Activated CD4-positive, alpha-beta T cell treated with anti-CD3 and anti-CD28 coated beads, Interleukin-2, amount 10 ng/mL, durations not matched to agents 24 days and 14 days (primary cell): ENCODE results near the gene CAMKMT. TPM values are rescaled to one million over a fixed set of nuclear protein-coding genes. Genes with fewer than 3 reads are reported as not detected.
"Not testable (repeated sequence)": the region's sequence is repeated elsewhere in the genome, so short reads cannot be mapped to it uniquely, and the experiment has no call there.

Experiments used
- DNase-seq: peaks from one replicate; pipeline ENCODE4 v3.0.0; 2022
- H3K27ac Mint-ChIP-seq: one replicate; pipeline ENCODE4 v1.8.0; 2022; ENCODE audit warnings: mild to moderate bottlenecking, mixed read lengths
- H3K27me3 Mint-ChIP-seq: one replicate; pipeline ENCODE4 v1.8.0; 2022; ENCODE audit warnings: mixed read lengths
- H3K36me3 Mint-ChIP-seq: one replicate; pipeline ENCODE4 v1.8.0; 2022; ENCODE audit warnings: low read depth, mild to moderate bottlenecking, mixed read lengths
- H3K4me1 Mint-ChIP-seq: one replicate; pipeline ENCODE4 v1.8.0; 2021; ENCODE audit warnings: mixed read lengths
- H3K4me3 Mint-ChIP-seq: one replicate; pipeline ENCODE4 v1.8.0; 2022; ENCODE audit warnings: mild to moderate bottlenecking, moderate library complexity, mixed read lengths
- H3K9me3 Mint-ChIP-seq: one replicate; pipeline ENCODE4 v1.8.0; 2021; ENCODE audit warnings: mixed read lengths
- intact Hi-C: fragments of 100-400 bp; cut with micrococcal nuclease; formaldehyde crosslinking; loops from one replicate; pipeline ENCODE4 v1.15.1; 2023
- total RNA-seq: library from RNA; stranded (reverse); gene quantifications from 2 replicates; pipeline ENCODE4 v1.2.3, GENCODE V29; 2022

CAMKMT gene
- total RNA-seq, 1 donor from 2014 or later: 16.2 TPM

- no peaks in the 10 kb centered on the region for H3K9me3 Mint-ChIP-seq
- no peak overlapping the region for H3K27ac Mint-ChIP-seq
- no peak for DNase-seq
- H3K4me1 Mint-ChIP-seq: no peaks in the 10 kb centered on the region
- H3K36me3 Mint-ChIP-seq: no peaks in the 10 kb centered on the region
- peaks cover 8% of the 10 kb centered on the region for H3K27me3 Mint-ChIP-seq
- intact Hi-C loops: no loop called here
- no peak overlapping the region for H3K4me3 Mint-ChIP-seq
These were observed 108.4 kb downstream of the CAMKMT start for GRCh38 chr2:44470151-44470550.

DNA sequence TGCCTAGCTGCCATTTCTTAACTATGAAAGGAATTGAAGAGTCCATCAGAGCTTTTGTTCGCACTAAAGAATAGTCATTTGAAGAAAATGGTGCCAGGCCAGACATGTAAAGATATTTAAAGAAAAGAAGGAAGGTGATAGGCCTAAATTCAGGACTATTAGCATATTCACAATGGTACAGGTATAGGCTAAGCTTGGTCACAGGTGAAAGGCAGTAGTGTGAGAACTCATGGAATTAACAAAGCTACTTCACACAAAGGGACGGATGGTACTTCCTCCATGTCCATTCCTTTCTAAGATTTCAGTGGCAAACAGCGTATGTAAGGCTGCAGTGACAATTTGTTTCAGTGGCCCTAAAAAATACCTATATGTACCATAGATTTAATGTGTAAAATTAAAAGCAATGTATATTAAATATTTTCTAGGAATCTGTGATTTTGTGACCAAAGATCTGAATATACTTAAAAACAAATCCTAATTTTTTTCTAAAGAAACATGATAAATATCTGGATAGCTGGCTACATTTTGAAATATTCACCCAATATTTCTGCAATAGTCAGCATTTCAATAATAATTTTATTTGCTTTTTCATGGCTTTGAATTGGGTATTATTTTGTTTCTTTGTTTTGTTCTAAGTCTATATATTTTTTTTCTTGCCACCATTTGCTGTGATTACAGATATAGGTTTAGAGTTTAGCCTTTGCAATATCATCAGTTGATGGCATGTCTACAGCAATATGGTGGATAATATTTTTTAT lies 116.1 kb downstream of the CAMKMT start:
- Mint-ChIP-seq H3K27ac (no peak overlapping the region), H3K4me3 (no peak overlapping the region), H3K4me1 (peaks cover 3% of the 10 kb centered on the region), H3K27me3 (peaks cover 3% of the 10 kb centered on the region), H3K36me3 (no peaks in the 10 kb centered on the region), H3K9me3 (no peaks in the 10 kb centered on the region)
- DNase-seq: no peak
- intact Hi-C loops: loop anchor here (2.0 kb wide), 1 partner anchor 433 kb away; no protein-coding TSS in a partner anchor

GRCh38 chr2:44479127-44479887 lies 117.6 kb downstream of the CAMKMT start:
- no peak overlapping the region for H3K27ac Mint-ChIP-seq
- no peaks in the 10 kb centered on the region for H3K9me3 Mint-ChIP-seq
- H3K27me3 Mint-ChIP-seq: no peaks in the 10 kb centered on the region
- H3K4me3 Mint-ChIP-seq: no peak overlapping the region
- peaks cover 3% of the 10 kb centered on the region for H3K4me1 Mint-ChIP-seq
- intact Hi-C loops: loop anchor here (1.0 to 2.0 kb wide), 3 partner anchors 392 to 476 kb away; no protein-coding TSS in a partner anchor
- peak; percentile 86 for DNase-seq
- H3K36me3 Mint-ChIP-seq: no peaks in the 10 kb centered on the region

DNA sequence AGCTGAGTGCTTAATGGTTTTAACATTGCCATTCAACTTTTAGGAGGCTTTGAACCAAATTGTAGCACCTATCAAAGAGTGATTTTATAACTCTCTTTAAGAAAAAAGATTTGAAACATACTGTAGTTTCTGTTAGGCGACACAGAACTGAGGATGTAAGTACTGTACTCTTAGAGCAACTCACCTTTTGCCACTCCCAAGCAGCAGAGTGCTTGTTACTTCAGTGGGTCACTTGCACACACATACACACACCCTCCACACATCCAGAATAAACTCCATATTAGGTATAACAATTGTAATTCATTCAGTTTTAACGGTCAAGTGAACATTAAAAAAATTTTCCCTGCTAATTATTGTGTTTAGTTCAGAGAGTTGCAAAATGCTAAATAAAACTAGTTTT lies 118.3 kb downstream of the CAMKMT start:
- no peaks in the 10 kb centered on the region for H3K36me3 Mint-ChIP-seq
- H3K4me1 Mint-ChIP-seq: peaks cover 3% of the 10 kb centered on the region
- DNase-seq: no peak
- no peaks in the 10 kb centered on the region for H3K9me3 Mint-ChIP-seq
- H3K27me3 Mint-ChIP-seq: no peaks in the 10 kb centered on the region
- no peak overlapping the region for H3K27ac Mint-ChIP-seq
- H3K4me3 Mint-ChIP-seq: no peak overlapping the region
- intact Hi-C loops: no loop called here

DNA sequence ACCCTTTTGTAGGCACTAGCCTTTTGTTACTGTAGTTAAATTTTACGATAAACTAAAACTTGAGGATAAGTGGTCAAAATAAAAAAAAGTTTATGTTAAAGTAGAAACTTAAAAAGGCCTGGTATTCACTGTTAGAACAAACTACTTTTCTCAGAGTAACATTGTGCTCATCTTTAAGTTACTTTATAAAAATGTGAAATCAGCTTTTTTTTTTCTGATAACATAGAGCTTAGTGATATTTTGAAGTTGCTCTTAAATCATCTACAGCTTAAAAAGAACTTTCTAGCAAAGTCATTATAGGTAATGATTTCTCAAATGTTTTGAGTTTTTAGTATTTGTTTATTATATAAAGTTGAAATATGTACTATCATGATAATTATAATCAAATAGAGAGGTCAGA lies 125.3 kb downstream of the CAMKMT start:
- Mint-ChIP-seq H3K9me3 (no peaks in the 10 kb centered on the region), H3K4me1 (no peaks in the 10 kb centered on the region), H3K4me3 (no peak overlapping the region), H3K27ac (no peak overlapping the region), H3K36me3 (peaks cover 1% of the 10 kb centered on the region), H3K27me3 (no peaks in the 10 kb centered on the region)
- intact Hi-C loops: no loop called here
- DNase-seq: no peak

GRCh38 chr2:44490726-44491125 lies 129.0 kb downstream of the CAMKMT start:
- Mint-ChIP-seq H3K4me1 (no peaks in the 10 kb centered on the region), H3K9me3 (no peaks in the 10 kb centered on the region), H3K4me3 (no peak overlapping the region), H3K36me3 (peaks cover 1% of the 10 kb centered on the region), H3K27ac (no peak overlapping the region), H3K27me3 (no peaks in the 10 kb centered on the region)
- DNase-seq: no peak
- intact Hi-C loops: no loop called here

GRCh38 chr2:44494006-44494405 lies 132.3 kb downstream of the CAMKMT start:
- no peaks in the 10 kb centered on the region for H3K4me1 Mint-ChIP-seq
- no peak overlapping the region for H3K4me3 Mint-ChIP-seq
- H3K27ac Mint-ChIP-seq: no peak overlapping the region
- peaks cover 1% of the 10 kb centered on the region for H3K36me3 Mint-ChIP-seq
- no peaks in the 10 kb centered on the region for H3K9me3 Mint-ChIP-seq
- no peak for DNase-seq
- peaks cover 5% of the 10 kb centered on the region for H3K27me3 Mint-ChIP-seq
- intact Hi-C loops: no loop called here

GRCh38 chr2:44495035-44495434 lies 133.3 kb downstream of the CAMKMT start:
- no peak overlapping the region for H3K27ac Mint-ChIP-seq
- DNase-seq: no peak
- H3K27me3 Mint-ChIP-seq: peaks cover 5% of the 10 kb centered on the region
- no peaks in the 10 kb centered on the region for H3K4me1 Mint-ChIP-seq
- no peaks in the 10 kb centered on the region for H3K9me3 Mint-ChIP-seq
- H3K4me3 Mint-ChIP-seq: no peak overlapping the region
- H3K36me3 Mint-ChIP-seq: peaks cover 1% of the 10 kb centered on the region
- intact Hi-C loops: no loop called here

- intact Hi-C loops: no loop called here
- Mint-ChIP-seq H3K4me1 (no peaks in the 10 kb centered on the region), H3K27ac (no peak overlapping the region), H3K4me3 (no peak overlapping the region), H3K9me3 (no peaks in the 10 kb centered on the region), H3K27me3 (peaks cover 5% of the 10 kb centered on the region), H3K36me3 (peaks cover under 1% of the 10 kb centered on the region)
- no peak for DNase-seq
These were observed 133.8 kb downstream of the CAMKMT start for GRCh38 chr2:44495544-44495943.

- Mint-ChIP-seq H3K27ac (no peak overlapping the region), H3K27me3 (peaks cover 5% of the 10 kb centered on the region), H3K9me3 (no peaks in the 10 kb centered on the region), H3K36me3 (no peaks in the 10 kb centered on the region), H3K4me1 (no peaks in the 10 kb centered on the region), H3K4me3 (no peak overlapping the region)
- no peak for DNase-seq
- intact Hi-C loops: no loop called here
These were observed 134.4 kb downstream of the CAMKMT start for GRCh38 chr2:44496130-44496529.

DNA sequence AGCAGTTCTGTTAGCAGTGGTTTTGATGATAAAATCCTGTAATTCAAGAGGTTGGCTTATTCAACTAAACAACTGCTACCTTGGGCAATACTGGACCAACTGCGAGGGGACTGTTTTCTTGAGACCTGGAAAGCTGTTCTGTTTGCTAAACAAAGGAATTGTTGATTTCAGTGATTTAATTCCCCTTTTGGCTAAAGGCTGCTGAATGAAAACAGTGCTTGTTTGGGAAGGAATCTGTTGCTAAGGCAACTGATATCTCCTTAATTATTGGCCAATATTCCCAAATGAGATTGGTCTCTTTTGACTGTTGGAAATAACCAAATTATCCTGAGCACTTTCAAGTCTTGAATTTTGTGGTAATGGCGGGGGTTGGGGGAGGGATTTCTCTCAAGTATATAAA lies 136.8 kb downstream of the CAMKMT start:
- H3K27ac Mint-ChIP-seq: no peak overlapping the region
- H3K4me3 Mint-ChIP-seq: no peak overlapping the region
- no peaks in the 10 kb centered on the region for H3K4me1 Mint-ChIP-seq
- H3K36me3 Mint-ChIP-seq: no peaks in the 10 kb centered on the region
- intact Hi-C loops: no loop called here
- no peaks in the 10 kb centered on the region for H3K9me3 Mint-ChIP-seq
- DNase-seq: no peak
- peaks cover 5% of the 10 kb centered on the region for H3K27me3 Mint-ChIP-seq

GRCh38 chr2:44505664-44506063 lies 143.9 kb downstream of the CAMKMT start:
- H3K4me1 Mint-ChIP-seq, intact Hi-C loops, H3K9me3 Mint-ChIP-seq, H3K4me3 Mint-ChIP-seq, H3K27me3 Mint-ChIP-seq, H3K27ac Mint-ChIP-seq, H3K36me3 Mint-ChIP-seq, DNase-seq: not testable (repeated sequence)

DNA sequence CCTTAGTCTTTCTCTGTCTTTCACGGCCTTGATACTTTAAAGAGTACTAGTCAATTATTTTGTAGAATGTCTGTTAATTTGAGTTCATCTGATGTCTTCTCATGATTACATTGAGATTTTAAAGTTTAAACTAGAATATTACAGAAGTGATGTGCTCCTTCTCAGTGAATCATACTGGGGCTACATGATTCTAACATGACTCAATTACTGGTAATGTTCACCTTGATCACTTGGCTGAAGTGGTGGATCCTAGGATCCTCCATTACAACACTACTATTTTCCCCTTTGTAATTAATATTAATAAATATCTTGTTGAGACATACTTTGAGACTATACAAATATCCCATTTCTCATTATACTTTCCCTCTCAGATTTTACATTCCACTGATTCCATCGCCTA lies 148.5 kb downstream of the CAMKMT start:
- H3K9me3 Mint-ChIP-seq: peaks cover 3% of the 10 kb centered on the region
- H3K36me3 Mint-ChIP-seq: no peaks in the 10 kb centered on the region
- H3K4me1 Mint-ChIP-seq: no peaks in the 10 kb centered on the region
- no peaks in the 10 kb centered on the region for H3K27me3 Mint-ChIP-seq
- H3K4me3 Mint-ChIP-seq: no peak overlapping the region
- H3K27ac Mint-ChIP-seq: no peak overlapping the region
- intact Hi-C loops: no loop called here
- DNase-seq: no peak

- no peaks in the 10 kb centered on the region for H3K36me3 Mint-ChIP-seq
- H3K4me1 Mint-ChIP-seq: no peaks in the 10 kb centered on the region
- DNase-seq: no peak
- no peak overlapping the region for H3K4me3 Mint-ChIP-seq
- intact Hi-C loops: no loop called here
- no peaks in the 10 kb centered on the region for H3K27me3 Mint-ChIP-seq
- no peaks in the 10 kb centered on the region for H3K9me3 Mint-ChIP-seq
- no peak overlapping the region for H3K27ac Mint-ChIP-seq
These were observed 153.7 kb downstream of the CAMKMT start for GRCh38 chr2:44515416-44515815.
